Lung microvascular endothelial cell (primary cell): ENCODE results near the gene GHITM. TPM values are rescaled to one million over a fixed set of nuclear protein-coding genes. Genes with fewer than 3 reads are reported as not detected.
A peak's percentile ranks its signal among the peaks of the same experiment; 100 is the strongest.
"Not testable (repeated sequence)": the region's sequence is repeated elsewhere in the genome, so short reads cannot be mapped to it uniquely, and the experiment has no call there.

Experiments
- DNase-seq, 2 donors: peaks; one replicate each; pipeline versions ENCODE4 v3.0.0 to v3.0.0-alpha.2; 2010; ENCODE audit warnings: low read depth in 2 of 2
- total RNA-seq: library from RNA; depleted of rRNA; stranded (reverse); fragments of >200 nt; gene quantifications from 2 replicates; pipeline ENCODE4 v1.2.1, GENCODE V29; 2014

GHITM gene
- total RNA-seq, 1 donor from 2014 or later = 154 TPM

DNA sequence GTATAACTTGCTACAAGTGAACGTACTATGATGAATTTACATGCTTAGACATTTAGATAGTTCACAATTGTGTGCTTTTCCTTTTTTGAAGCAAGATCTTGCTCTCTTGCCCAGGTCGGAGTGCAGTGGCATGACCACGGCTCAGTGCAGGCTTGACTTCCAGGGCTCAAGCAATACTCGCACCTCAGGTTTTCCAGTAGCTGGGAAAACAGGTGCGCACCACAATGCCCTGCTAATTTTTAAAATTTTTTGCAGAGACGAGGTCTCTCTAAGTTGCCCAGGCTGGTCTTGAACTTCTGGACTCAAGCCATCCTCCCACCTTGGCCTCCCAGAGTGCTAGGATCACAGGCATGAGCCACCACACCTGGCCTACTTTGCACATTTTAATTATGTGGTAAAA, 36.1 kb downstream of the GHITM start:
- DNase-seq = no peak

DNA sequence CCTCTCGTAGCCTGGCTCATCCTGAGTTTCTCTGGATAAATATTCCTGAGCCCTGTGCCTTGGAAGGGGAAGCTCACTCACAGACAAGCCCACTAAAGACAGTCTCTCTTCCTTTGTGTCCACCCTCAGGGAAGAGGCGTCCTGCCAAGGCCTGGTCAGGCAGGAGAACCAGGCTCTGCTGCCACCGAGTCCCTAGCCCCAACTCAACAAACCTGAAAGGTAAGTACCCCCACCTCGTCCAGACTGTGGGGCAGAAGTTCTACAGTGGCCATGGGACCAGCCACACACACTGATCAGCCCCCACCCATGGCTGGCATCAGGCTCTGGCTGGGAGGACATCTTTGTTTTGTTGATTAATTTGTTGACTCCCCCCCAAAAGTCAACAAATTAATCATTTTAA, 37.0 kb downstream of the GHITM start:
- no peak for DNase-seq

- no peak for DNase-seq
These were observed 37.6 kb downstream of the GHITM start for GRCh38 chr10:84176836-84177474.

DNA sequence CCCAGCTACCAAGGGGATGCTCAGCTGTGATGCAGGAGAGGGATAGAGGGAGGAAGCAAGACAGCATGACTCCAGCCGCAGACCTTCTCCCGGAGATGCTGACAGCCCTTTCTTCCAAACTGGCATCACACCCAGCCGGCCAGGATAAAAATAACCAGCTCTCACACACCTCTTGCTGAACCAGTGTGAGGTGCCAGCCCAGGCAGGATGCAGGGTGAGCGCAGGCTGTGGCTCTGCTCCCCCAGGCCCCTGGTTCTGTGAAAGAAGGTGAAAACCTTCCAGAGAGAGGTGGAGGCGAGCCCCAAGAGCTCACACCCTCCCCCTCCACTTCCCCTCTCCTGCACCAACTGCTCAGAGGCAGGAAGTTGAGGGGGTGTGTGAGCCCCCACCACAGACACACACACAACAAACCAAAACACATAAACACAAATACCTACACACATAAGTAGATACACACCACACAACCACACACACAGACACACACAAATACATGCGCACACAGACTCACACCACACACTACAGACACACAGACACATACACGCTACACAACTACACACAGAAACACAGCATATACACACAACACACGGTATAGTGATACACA, 38.3 kb downstream of the GHITM start:
- no peak for DNase-seq

- DNase-seq = no peak
These were observed 38.9 kb downstream of the GHITM start for GRCh38 chr10:84178160-84178609.

DNA sequence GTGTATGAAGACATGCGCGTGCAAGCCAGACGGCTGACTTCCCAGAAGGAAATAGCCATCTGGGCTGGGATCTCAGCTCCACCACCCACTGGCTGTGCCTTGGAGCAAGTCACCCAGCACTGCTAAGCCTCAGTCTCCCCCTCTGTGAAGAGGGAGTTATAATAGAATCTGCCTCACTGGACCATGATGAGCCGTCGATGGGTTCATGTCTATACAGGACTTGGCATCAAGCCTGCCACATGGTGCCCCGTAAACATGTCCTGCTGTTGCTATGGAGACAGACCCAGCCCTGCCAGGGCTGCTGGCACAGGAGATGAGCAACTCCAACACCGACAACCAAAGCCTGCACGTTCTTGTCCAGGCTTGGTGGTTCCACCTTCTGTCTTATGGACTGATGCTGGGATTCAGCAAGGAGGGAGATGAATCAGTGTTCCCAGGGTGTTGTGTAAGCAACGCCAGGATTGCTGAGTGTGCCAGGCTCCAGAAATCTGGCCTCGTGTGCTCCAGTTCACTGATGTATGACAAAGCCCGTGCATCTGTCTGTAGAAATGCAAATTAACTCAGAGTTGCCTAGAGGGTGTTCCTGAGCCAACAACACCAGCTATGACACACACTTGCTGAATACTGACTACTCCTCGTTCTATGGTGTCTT, 39.9 kb downstream of the GHITM start:
- DNase-seq = peak in 1 of 2 donors; percentile 10

DNA sequence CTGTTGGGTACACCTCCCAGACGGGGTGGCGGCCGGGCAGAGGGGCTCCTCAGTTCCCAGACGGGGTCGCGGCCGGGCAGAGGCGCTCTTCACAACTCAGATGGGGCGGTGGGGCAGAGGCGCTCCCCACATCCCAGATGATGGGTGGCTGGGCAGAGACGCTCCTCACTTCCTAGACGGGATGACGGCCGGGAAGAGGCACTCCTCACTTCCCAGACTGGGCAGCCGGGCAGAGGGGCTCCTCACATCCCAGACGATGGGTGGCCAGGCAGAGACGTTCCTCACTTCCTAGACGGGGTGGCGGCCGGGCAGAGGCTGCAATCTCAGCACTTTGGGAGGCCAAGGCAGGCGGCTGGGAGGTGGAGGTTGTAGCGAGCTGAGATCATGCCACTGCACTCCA, 41.1 kb downstream of the GHITM start:
- not testable (repeated sequence) for DNase-seq

- DNase-seq = no peak
These were observed 42.3 kb downstream of the GHITM start for GRCh38 chr10:84181631-84182030.

DNA sequence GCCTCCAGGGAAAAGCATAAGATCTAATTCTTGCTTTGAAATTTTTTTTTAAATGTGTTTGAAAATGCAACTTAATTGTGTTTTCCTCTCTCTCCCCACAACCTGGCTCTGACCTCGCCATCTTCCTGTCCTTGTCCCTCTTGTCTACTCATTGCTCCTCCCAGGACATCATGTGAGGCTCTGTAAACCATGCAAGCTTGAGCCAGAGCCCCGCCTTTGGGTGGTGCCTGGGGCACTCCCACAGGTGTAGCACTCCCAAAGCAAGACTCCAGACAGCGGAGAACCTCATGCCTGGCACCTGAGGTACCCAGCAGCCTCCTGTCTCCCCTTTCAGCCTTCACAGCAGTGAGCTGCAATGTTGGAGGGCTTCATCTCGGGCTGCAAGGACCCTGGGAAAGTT, 45.2 kb downstream of the GHITM start:
- no peak for DNase-seq

- no peak for DNase-seq
These were observed 46.3 kb downstream of the GHITM start for GRCh38 chr10:84185526-84186175.

- no peak for DNase-seq
These were observed 49.5 kb downstream of the GHITM start for GRCh38 chr10:84188815-84189214.

DNA sequence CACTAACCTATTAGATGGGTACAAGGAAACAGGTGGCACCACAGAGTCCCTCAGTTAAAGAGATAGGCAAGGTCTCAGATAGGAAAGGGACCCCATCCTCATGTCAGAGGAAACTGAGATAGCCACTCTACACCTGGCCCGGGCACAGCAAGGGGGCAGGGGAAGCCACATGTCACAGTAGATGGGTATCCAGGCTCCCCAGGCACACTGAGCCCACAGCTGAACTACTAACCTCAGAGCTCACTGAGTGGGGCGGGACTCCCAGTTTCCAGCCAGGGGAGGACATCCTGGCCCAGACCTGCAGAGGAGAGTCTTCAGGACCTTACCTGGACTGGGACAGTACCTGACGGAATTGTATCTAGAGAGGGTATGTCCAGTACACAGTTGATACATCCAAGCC, 51.3 kb downstream of the GHITM start:
- DNase-seq = no peak

GRCh38 chr10:84191106-84191505, 51.8 kb downstream of the GHITM start:
- no peak for DNase-seq

GRCh38 chr10:84193327-84193726, 54.0 kb downstream of the GHITM start:
- no peak for DNase-seq

DNA sequence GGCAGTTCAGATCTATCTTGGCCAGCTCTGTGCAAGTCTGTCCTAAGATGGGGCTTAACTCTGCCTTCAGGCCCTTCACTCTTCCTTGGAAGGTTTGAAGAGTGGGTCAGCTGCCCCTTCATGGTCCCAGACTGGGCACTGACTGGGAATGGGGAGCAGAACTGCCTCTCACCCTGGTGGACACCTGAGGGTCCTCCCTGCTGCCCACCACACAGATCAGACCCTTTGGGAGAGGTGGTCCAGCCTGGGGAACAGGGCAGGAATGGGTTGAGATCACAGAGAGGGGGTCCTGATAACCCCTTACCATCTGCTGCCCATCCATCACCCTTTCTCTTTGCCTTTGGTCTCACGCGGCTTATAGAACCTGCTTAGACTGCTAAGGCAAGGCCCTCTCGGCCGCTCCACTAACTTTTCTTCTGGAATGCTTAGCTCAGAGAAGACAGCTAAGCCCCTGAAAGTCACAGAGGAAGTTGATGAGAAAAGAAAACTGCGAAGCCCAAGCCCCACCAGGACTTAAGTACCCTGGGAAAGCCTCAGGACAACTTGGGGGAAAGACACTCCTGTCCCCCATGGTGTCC, 54.6 kb downstream of the GHITM start:
- no peak for DNase-seq

DNA sequence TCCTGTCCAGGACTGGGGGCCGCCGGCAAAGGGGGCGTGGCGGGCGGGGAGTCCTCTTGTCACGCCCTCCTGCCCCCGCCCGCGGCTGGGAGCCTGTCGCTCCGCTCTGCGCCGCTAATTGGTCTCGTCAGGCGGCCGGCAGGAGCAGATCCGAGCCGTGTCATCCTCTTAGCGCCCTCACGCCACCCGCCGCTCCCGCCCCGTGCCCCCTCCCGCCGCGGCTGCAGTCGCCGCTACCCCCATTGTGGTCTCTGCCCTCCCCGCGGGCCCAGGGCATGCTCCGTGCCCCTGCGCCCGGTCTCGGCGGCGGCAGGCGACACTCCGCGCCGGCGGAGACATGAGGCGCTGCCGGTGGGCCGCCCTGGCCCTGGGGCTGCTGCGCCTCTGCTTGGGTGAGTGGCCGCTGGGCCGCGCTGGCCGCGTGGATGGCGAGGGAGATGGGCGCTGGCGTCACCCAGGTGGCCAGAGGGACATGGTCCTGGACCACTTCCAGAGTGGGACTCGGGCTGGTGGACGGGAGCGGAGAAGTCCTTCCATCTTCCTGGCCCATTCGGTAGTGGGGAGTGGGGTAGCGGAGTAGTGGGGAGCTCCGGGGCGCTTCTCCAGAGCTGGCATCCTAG, 55.2 kb downstream of the GHITM start, which contains the start of gene CDHR1:
CDHR1 (plus strand) TSS at position 114 of the 620 bp plus-strand sequence; CDS start at position 338, 224 bp downstream.
- DNase-seq = peak in 1 of 2 donors; percentile 29

GRCh38 chr10:84195044-84195830, 55.9 kb downstream of the GHITM start:
- no peak for DNase-seq

DNA sequence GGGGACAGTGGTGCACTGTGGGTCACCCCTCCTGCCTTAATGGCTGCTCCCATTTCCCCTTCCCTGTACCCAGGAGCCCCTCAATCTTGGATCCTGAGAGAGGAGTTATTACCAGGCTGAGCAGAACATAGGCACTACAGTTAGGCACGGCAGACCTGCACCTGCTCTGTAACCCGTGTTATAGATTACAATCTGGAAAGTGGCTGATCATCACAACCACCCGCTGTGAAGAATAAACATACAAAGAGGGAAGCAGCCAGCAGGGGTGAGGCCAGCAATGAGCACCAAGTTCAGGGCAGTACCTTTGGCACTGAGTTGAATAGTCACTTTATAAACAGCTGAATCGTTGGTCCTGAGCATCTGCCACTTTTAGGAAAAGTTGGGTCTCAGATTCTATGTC, 56.8 kb downstream of the GHITM start:
- no peak for DNase-seq

GRCh38 chr10:84196941-84197340, 57.6 kb downstream of the GHITM start:
- no peak for DNase-seq

DNA sequence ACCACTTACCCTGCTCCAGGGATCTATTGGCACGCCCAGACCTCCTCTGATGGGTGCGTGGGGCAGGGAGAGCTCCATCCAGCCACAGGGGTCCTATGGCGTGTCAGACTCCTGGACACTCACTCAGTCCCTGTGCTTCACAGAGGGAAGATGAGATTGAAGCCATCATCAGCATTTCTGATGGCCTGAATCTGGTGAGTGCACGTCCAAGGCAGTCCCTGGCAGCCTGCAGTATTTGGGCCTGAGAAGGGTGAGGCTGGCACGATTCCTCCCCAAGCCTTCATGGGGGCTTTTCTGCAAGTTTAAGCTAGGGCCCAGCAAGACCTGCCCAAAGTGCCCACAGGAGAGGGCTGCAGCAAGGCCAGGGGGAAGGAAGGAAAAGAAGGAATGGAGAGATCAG, 58.3 kb downstream of the GHITM start:
- DNase-seq = no peak
